Activated T-helper 1 cell treated with Interleukin-2 at 50 U/mL for 16 hours (primary cell): ENCODE measurements around the gene HRC.
A peak's percentile ranks its signal among the peaks of the same experiment; 100 is the strongest.
"Not testable (repeated sequence)": the region's sequence is repeated elsewhere in the genome, so short reads cannot be mapped to it uniquely, and the experiment has no call there.

Experiments used
- DNase-seq: peaks from one replicate; pipeline ENCODE4 v3.0.0-alpha.2; 2020; ENCODE audit warnings: low read depth

HRC gene

DNA sequence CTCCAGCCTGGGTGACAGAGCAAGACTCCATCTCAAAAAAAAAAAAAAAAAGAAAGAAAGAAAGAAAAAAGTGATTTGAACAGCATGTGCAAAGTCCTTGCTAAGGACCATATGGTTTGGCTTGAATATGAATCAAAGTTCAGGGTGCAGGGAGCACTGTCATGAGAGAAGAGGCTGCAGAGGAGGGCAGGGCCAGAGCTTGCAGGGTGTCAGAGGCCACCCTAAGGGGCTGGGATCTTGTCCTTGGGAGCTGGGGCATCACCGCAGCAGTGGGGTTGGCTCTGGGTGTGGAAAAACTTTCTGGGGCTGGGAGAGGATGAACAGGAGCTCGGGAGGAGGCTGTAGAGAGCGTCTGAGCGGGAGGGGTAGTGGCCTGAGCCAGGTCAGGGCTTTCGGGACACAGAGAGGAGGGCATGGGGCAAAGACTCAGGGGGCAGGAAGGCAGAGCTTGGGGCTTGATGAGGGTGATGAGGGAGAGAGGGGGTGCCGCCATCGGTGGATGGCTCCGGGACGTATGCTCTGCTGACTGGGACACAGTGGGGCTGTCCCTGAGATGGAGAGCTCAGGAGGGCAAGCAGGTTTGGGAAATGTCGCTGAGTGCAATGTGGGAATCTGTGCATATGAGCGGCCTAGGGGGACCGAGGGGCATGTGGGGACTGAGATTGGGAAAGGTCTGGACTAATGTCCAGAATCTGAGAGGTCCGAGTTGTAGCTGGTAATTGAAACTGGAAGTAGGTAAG, 5.4 kb upstream of the HRC start:
- no peak for DNase-seq

GRCh38 chr19:49157445-49158224, 2.4 kb upstream of the HRC start, which contains the start of gene TRPM4:
Gene TRPM4, plus strand, starts transcription at chr19:49157792. Its CDS starts 75 bp downstream, at chr19:49157867.
- no peak for DNase-seq

DNA sequence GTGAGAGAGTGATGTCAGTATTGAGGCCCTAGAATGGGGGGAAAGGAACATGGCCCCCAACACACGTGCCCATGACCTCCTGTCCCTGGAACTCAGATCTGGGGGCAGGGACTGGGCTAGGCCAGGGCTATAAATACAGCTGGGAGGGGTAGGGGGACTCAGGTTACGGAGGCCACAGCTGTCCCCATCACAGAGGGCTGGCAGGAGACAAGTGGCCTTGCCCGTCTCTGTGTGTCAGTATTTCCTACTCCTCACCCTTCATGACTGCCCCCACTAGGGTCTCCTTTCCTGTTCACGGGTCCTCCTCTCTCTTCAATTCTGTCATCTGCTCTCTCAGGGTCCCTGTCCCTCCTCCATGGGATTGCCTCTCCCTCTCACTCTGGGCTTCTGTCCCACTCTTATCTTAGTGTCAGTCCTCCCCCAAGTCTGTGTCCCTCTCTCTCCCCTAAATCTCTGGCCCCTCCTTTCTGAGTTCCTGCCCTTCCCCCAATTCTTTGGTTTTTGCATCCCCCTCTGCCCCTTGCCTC, 687 bp upstream of the HRC start:
- DNase-seq: no peak

DNA sequence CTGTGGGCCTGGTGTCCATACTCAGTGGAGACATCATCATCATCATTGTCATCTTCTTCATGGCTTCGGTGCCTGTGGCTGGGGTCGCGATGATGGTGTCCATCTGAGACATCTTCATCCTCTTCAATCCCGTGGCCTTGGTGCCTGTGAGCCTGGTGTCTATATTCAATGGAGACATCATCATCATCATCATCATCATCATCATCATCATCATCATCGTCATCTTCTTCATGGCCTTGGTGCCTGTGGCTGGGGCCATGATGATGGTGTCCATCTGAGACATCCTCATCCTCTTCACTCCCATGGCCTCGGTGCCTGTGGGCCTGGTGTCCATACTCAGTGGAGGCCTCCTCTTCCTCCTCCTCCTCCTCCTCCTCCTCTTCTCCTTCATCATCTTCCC, 917 bp downstream of the HRC start:
- DNase-seq: no peak

DNA sequence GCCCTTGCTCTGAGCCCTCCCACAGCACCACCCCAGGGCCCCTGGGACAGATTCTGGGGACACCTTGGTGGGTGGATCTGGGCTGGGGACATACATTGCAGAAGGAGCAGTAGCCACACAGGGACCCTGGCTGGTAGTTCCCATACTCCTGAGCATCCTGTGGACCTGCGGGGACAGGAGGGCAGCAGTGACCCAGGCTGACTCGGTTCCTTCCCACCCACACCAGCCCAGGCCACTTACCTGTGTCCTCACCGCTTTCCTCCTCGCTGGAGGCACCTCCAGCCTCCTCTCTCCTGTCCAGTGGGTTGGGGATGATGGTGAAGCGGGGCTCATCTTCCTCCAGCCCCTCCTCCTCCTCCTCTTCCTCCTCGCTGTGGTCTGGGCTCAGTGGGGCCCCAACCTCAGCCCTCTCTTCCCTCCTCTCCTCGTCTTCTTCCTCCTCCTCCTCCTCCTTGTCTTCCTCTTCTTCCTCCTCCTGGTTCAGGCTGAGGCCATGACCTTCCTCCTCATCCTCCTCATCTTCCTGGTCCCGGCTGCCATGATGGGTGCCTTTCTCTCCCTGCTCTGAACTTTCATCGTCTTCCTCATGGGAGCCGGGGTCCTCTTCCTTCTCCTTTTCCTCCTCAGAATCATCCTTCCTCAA, 1.9 kb downstream of the HRC start:
- DNase-seq: no peak

- no peak for DNase-seq
Observed at GRCh38 chr19:49152119-49152550, 3.1 kb downstream of the HRC start.

DNA sequence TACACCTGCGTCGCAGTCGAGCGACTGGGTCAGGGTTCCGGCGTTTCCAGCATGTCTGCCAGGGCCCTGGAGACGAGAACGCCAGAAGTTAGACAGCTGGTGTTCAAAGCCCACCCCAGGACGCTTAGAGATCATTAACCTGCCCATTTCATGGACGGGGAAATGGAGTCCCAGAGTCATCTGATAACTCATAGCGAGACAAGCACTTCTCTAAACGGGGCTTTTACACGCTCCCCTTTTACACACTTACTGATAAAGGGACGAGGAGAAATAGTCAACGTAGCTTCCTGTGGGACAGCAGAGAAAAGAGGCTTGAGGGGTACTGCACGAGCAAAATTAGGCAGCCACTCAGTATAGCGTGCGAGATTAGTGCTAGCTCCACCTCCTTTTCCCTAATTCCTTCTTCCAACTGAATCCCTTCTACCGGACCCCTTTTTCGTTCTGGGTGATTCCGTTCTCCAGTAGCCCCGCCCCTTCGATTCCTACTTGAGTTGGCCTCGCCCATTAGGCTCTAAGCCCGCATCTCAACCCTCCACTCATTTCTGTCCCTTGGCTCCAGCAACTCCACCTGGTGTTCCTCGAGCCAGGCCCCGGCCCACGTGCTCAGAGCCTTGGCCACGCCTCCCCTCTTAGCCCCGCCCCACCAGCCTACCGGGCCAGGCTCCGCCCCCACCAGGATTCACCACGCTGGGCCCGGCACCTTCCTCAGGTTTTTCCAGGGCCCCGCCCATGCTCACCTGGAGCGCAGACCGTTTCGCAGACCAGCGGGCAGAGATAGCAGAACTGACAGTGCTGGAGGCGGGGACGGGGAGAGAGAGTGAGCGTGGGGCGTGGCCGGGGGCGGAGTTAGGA, 3.7 kb downstream of the HRC start:
- no peak for DNase-seq

- DNase-seq: no peak
Observed at GRCh38 chr19:49150944-49151243, 4.3 kb downstream of the HRC start.

DNA sequence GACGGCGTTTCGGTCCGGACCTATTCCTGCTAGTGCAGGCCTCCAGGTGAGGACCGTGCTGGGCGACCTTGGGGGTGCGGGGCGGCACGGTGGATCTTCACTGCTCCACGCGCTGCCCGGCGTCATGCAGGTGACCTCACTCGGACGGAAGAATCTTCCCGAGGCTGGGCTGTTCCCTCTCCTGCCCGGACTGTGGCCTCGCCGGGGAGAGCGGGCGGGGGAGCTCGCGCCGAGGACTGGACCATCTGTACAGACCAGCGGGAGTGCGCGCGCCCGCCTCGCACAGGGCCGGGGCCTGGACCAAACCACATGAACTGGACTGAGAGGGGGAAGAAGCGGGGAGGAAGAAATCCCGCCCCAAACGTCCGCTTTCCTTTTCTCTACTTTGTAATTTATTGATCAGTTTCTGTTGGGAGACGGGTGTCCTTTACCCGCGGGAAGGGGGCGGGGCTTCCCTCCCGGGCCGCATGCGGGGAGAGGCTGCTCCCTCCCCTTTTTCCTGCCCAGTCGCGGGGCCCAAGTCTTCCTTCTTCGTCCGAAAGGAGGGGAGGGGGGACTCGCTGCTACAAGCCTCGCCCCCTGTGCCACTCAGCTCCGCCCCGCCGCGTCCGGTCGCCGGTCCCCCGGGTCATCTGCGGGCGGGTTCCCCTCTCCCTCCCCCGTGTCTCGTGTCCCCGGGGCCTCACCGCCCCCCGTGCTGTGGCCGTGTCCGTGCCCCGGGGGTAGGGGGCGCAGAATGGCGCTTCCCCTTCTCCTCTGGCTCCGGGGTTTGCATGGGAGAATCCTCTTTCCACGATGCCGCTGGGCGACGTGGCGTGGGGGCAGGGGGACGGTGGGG, 4.9 kb downstream of the HRC start:
- peak; percentile 15 for DNase-seq

DNA sequence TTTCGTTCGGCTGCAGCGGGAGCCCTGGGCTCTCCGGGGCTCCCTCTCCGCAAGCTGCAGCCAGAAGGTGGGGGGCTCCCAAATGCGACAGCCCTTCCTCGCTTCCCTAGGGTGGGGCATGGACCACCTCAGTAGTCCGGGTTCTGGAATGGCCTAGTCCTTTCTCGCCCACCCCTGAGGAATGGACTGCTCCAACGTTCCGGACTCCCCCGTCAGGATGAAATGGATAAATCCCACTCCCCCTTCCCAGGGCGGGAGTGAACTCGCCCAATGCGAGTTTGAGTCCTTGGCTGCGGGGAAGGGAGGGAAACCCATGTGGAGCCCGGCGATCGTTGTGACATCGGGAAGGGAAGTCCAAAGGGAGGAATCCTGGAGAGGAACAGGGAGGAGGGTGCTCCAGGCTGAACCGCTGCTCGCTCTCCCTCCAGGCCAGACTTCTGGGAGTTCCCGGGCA, 5.5 kb downstream of the HRC start:
- DNase-seq: no peak

DNA sequence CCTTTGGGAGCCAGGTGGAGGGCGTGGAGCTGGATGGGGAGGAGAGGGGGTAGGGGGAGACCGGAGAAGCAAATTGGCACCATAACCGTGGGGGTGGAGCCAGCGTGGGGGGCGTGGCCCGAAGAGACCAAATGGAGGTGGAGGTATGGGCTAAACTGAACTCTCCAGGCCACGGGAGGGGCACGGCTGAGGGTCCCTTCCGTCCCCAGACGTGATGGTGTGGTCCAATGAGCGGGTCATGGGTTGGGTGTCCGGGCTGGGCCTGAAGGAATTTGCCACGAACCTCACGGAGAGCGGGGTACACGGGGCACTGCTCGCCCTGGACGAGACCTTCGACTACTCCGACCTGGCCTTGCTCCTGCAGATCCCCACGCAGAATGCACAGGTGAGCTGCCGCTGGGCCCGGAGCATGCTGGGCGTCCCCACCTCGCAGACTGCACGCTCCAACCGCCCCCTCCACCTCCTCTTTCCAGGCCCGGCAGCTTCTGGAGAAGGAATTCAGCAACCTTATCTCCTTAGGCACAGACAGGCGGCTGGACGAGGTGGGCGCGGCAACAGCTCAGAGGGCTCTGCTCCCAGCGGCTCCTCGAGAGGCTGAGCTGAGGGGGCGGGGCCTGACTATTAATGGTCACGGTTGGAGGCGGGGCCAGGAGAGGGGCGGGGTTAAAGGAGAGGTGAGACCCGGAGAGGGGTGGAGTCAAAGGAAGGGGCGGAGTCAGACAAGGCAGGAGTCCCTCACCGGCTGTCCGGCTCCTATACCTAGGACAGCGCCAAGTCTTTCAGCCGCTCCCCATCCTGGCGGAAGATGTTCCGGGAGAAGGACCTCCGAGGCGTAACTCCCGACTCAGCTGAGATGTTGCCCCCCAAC, 6.2 kb downstream of the HRC start:
- peak; percentile 47 for DNase-seq

DNA sequence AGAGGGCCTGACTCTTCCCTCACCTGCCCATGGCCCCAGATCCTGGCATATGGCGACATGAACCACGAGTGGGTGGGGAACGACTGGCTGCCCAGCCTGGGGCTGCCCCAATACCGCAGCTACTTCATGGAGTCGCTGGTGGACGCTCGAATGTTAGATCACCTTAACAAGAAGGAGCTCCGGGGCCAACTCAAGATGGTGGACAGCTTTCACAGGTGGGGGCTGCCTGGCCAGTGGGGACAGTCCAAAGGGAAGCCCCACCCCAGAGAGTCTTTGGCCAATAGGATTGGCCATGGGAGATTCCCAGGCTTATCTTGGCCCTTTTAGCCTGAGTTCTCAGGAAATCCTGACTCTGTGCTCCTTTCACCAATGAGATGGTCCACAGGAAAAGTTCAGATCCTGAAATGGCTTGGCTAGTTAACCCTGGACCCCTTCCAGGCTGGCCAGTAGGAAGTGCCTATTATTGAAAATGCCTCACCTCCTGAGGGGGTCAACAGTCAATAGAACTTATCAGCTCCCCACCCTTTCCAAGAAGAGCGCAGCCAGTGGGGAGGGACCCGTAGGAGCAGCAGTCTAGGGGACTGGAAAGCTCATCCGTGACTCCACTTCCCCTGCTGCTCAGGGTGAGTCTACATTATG, 7.0 kb downstream of the HRC start:
- no peak for DNase-seq

GRCh38 chr19:49146408-49146770, 8.8 kb downstream of the HRC start:
- DNase-seq: not testable (repeated sequence)

GRCh38 chr19:49145573-49146407, 9.4 kb downstream of the HRC start:
- peak; percentile 62 for DNase-seq

- no peak for DNase-seq
Observed at GRCh38 chr19:49142866-49143335, 12.3 kb downstream of the HRC start.

GRCh38 chr19:49141352-49141751, 13.8 kb downstream of the HRC start:
- DNase-seq: no peak

DNA sequence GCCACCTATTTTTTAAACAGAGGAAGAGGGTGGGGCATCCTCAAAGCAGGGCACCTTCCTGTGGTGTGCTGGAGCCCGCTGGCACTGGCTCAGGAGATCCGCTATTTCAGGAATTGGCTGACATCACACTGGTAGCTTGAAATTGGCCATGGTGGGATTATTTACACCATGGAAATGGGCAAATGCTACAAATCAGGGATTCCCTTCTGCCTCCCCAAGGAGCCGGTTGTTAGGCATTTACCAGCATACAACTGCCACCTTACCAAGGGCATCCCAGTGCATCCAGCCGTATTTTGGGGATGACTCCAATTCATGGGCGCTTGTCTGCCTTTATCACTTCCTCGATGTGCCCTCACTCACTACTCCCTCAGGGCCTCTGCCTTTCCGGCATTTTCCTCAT, 14.2 kb downstream of the HRC start:
- DNase-seq: no peak

DNA sequence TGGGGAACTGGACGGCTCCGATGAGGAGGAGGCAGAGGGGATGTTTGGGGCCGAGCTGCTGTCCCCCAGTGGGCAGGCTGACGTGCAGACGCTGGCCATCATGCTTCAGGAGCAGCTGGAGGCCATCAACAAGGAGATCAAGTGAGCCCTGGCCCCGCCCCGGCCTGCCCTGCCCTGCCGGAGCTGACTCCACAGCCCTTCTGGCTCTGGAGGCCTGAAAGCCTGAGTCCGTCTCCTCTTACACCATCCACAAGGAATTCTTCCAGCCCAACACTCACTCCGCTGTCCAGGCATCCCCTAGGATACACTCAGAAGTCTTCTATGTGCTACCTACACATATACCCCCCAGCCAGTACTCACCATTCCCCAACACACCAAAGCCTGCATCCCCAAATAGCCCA, 18.4 kb downstream of the HRC start:
- no peak for DNase-seq
